Measurements from ENCODE around the gene PRKCB.

Gene PRKCB

DNA sequence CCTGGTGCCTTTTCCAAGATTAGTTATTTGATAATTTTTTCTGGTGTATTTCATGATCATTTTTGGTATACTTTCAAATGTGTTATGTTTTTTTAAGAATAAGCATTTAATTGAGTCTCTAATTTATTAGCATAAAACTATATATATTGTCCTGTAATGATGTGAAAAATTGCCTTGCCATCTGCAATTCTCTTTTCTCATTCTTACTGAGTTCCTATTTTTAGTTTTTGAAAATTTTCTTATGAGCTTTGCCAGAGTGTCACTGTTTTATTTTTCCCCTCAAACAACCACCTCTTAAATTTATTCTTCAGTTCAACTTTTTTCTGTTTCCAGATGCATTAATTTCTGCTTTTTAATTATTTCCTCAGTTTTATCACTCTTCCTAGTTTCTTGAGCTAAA, 59.3 kb downstream of the PRKCB start:
- H3K9me3 ChIP-seq (ENCODE audit: control insufficient read depth, insufficient read depth, low read length) = no peaks in the 10 kb centered on the region
- H3K4me1 ChIP-seq (ENCODE audit: insufficient read depth, low read length) = no peaks in the 10 kb centered on the region
- H3K9ac ChIP-seq (ENCODE audit: low read depth, low read length) = no peak overlapping the region
- no peaks in the 10 kb centered on the region for H3K36me3 ChIP-seq (ENCODE audit: insufficient read depth, low read length)

DNA sequence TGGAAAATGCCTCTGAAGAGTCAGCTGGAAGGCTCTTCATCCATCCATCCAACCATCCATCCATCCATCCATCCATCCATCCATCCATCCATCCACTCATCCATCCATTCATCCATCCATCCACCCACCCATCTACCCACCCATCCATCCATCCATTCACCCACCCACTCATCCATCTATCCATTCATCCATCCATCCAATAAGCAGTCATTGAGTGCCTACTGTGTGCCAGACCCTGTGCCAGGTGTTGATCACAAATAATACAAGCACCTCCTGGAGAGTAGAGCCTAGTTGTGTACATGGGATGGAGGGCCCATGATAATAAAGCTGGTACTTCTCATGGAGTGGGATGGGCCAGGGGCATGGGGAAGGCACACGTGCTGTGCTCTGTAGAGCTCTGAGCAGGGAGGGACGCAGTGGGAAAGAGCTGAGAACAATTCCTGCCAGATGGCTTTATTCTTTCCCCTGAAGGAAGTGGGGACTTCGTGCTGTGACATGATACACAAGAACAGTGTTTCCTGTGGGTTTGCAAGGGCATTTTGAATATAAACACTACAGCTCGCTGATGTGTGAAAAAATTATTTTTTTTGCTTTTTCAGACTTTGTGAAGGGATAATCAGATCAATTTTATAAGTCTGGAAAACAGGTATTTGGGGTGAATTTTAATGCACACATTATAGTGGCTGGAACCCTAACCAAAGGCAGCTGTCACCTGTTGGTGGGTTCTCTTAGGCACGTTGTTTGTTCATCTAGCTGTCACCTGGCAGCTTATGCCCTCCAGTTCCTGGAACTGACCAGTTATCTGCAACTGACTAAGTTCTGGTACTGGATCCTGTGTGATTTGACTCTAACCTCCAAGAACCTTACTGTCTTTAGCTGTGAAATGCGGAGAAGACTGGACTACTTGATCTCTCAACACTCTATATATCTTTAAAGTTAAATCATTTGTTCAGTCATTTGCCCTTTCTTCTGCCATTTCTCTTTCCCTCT, 61.3 kb downstream of the PRKCB start:
- Histone ChIP-seq H3K9me3 (ENCODE audit: control insufficient read depth, insufficient read depth, low read length) (no peaks in the 10 kb centered on the region), H3K4me1 (ENCODE audit: insufficient read depth, low read length) (peaks cover 12% of the 10 kb centered on the region), H3K36me3 (ENCODE audit: insufficient read depth, low read length) (no peaks in the 10 kb centered on the region), H3K9ac (ENCODE audit: low read depth, low read length) (no peak overlapping the region)

DNA sequence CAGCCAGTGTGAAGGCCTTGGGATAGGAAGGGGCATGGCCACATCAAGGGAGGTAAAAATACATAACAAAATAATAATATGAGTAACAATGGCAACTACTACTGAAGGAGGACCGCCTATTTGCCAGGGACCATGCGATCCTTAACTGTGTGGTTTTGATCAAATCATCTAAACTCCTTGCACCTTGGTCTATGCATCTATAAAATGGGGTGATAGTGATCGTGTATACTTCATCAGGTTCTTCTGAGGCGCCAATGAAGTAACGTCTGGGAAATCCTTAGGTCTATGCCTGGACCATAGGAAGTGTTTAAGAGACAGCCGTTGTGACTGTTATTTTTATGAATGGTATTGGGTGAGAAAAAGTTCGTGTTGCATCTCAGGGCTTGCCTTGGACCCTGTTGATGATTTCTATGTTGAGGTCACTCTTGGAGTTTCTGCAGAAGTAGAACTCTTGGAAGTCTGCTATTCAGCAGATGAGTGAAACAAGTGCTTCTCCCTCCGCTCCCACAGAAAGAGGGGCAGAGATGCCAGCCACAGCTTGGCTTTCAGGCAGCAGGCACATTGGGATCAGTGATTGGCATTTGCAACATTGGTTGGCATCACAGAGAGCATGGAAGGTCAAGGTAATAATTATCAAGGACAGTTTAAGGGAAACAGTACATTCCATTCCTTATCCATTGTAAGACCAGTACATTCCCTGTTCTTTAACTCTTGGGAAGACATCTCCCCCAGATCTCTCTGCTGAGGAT, 63.1 kb downstream of the PRKCB start:
- peaks cover 12% of the 10 kb centered on the region for H3K4me1 ChIP-seq (ENCODE audit: insufficient read depth, low read length)
- H3K36me3 ChIP-seq (ENCODE audit: insufficient read depth, low read length) = no peaks in the 10 kb centered on the region
- H3K9me3 ChIP-seq (ENCODE audit: control insufficient read depth, insufficient read depth, low read length) = no peaks in the 10 kb centered on the region
- no peak overlapping the region for H3K9ac ChIP-seq (ENCODE audit: low read depth, low read length)

DNA sequence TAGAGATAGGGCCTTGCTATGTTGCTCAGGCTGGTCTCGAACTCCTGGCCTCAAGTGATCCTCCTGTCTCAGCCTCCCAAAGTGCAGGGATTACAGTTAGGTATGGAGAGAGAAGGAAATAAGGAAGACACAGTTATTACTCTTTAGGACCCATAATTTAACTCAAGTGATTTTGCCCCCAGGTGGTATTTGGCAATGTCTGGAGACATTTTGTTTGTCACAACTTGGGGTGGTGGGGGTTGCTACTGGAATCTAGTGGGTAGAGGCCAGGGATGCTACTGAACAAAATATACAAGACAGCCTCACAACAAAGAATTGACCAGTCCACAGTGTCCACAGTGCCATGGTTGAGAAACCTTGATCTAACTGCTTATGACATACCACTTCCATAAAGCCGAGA, 64.1 kb downstream of the PRKCB start:
- no peaks in the 10 kb centered on the region for H3K9me3 ChIP-seq (ENCODE audit: control insufficient read depth, insufficient read depth, low read length)
- no peak overlapping the region for H3K9ac ChIP-seq (ENCODE audit: low read depth, low read length)
- H3K4me1 ChIP-seq (ENCODE audit: insufficient read depth, low read length) = peaks cover 16% of the 10 kb centered on the region
- no peaks in the 10 kb centered on the region for H3K36me3 ChIP-seq (ENCODE audit: insufficient read depth, low read length)

DNA sequence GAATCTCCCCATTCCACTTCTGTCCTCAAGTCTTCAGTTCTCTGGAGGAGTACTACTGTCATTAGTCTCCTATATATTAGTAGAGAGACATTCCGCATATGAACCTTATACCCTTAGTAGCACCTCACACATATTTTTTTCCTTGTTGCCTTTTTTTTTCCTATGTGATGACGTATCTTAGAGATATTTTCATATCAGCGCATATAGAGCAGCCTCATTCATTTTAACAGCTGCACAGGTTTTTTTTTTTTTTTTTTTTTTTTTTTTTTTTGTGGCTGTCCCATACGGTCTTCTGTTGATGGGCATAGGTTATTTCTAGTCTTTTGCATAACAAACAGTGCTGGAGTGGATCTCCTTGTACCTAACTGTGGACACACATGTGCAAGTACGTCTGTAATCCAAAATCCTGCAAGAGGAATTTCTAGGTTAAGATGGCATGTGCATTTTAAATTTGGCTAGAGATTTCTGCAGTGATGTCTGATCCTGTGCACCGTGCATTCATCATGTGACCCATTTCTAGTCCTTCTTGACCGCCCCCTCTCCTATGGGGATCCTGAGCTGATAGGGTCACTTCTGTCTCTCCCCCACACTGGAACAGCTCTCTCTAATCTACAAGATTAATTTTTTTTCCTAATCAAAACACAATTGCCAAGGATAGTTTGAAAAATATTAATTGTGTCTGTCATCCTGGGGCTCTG, 64.8 kb downstream of the PRKCB start:
- Histone ChIP-seq H3K4me1 (ENCODE audit: insufficient read depth, low read length) (peaks cover 22% of the 10 kb centered on the region), H3K36me3 (ENCODE audit: insufficient read depth, low read length) (no peaks in the 10 kb centered on the region), H3K9me3 (ENCODE audit: control insufficient read depth, insufficient read depth, low read length) (no peaks in the 10 kb centered on the region), H3K9ac (ENCODE audit: low read depth, low read length) (no peak overlapping the region)

DNA sequence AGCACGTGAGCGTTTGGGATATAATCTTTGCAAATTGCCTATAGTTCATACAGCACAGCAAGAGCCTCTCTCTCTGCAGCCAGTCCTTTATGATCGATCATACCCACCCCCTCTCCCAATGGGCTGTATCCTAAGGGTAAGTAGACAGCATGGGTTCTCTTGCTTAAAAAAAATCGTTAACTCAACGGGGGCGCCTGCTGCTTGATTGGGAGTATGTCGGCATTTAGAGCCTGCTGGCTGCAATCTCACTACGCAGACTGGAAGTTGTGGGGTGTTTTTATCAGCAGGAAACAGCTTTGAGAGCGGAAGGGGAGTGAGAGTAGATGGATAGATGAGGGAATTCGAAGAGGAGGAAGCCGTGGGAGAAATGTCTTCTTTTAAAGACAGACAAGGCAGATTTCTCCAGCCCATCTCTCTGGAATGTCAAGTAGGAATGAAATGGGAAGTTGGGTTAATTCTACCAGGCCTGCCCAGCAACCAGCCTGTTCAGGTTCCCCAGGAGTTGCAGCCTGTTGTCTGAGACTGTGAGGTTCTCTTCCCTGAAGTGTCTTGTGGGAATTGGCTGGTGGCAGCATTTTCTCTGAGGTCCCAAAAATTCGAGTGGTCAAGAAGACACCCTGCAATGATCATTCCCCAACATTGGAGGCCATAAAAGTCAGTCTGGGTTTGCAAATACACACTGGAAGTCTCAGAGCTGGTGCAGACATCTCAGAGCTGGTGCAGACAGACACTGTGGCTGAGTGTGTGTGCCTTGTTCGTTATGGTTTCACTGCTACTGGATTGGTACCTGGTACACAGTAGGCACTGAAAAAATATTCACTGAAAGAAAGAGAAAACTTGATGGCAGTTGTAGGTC, 65.6 kb downstream of the PRKCB start:
- Histone ChIP-seq H3K9ac (ENCODE audit: low read depth, low read length) (no peak overlapping the region), H3K36me3 (ENCODE audit: insufficient read depth, low read length) (no peaks in the 10 kb centered on the region), H3K9me3 (ENCODE audit: control insufficient read depth, insufficient read depth, low read length) (no peaks in the 10 kb centered on the region), H3K4me1 (ENCODE audit: insufficient read depth, low read length) (peaks cover 25% of the 10 kb centered on the region)

DNA sequence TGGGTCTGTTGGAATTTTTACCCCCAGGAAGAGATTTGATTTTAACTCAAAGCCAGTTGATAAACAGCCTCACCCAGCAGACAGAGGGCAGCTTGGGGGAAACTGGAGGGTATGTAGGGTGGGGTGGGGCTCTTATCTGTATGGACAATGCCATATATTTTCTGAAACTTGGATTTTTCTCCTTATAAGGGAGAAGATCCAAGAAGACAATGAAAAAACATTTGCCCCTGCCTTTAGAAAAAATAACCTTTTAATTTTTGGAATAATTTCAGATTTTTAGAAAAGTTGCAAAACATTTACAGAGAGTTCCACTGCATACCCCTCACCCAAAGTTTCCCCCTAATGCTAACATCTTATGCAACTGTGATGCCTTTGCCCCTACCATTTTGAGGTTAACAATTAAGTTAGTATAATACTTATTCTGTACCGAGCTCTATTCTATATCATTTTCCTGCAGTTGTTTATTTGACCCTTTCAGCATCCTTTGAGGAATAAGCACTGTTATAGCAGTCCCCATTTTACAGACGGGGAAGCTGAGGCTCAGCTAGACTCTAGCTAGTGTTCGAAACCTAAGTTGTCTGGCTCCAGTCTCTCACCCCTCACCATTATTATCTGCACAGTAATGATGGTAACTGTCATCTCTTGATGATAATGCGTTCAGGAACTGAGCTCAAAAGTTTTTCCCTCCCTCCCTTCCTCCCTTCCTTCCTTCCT, 66.4 kb downstream of the PRKCB start:
- no peak overlapping the region for H3K9ac ChIP-seq (ENCODE audit: low read depth, low read length)
- no peaks in the 10 kb centered on the region for H3K9me3 ChIP-seq (ENCODE audit: control insufficient read depth, insufficient read depth, low read length)
- peaks cover 25% of the 10 kb centered on the region for H3K4me1 ChIP-seq (ENCODE audit: insufficient read depth, low read length)
- H3K36me3 ChIP-seq (ENCODE audit: insufficient read depth, low read length) = no peaks in the 10 kb centered on the region

DNA sequence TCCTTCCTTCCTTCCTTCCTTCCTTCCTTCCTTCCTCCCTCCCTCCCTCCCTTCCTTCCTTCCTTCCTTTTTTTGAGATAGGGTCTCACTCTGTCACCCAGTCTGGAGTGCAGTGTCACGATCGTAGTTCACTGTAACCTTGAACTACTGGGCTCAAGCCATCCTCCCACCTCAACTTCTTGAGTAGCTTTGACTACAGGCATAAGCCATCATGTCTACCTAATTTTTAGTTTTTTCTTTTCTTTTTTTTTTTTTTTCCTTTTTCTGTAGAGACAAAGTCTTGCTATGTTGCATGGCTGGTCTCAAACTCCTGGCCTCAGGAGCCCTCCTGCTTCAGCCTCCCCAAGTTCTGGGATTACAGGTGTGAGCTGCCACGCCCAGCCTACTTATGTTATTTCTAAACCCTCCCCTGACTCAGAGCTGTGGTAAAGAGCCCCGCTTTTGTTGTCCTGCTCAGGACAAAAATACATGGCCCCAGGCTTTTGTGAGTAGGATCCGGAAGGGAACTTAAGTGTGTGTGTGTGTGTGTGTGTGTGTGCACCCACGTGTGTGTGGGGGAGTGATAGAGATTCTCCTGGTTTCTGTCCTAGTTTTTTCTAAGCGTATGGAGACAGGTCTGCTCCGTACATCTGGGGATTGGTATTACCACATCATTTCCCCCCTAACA, 67.1 kb downstream of the PRKCB start:
- H3K9me3 ChIP-seq (ENCODE audit: control insufficient read depth, insufficient read depth, low read length) = no peaks in the 10 kb centered on the region
- no peak overlapping the region for H3K9ac ChIP-seq (ENCODE audit: low read depth, low read length)
- peaks cover 25% of the 10 kb centered on the region for H3K4me1 ChIP-seq (ENCODE audit: insufficient read depth, low read length)
- no peaks in the 10 kb centered on the region for H3K36me3 ChIP-seq (ENCODE audit: insufficient read depth, low read length)

DNA sequence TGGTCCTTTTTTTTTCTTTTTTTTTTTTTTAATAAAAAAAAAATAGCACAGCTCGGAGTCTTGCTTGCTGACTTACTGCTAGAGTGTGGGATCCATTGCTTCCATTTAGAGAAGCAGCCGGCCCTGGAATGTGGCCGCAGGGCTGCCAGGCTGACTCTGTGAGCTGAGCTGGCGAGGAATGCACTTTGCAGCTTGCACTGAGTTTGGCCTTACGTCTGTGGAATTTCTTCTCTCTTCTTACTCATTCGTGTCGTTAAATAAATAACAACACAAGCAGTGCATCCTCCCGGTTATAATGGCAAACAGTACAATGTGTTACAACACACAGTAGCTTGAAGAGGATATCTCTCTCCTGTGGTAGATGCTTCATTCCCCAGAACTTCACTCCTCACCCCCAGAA, 69.2 kb downstream of the PRKCB start:
- Histone ChIP-seq H3K4me1 (ENCODE audit: insufficient read depth, low read length) (peaks cover 25% of the 10 kb centered on the region), H3K9me3 (ENCODE audit: control insufficient read depth, insufficient read depth, low read length) (no peaks in the 10 kb centered on the region), H3K36me3 (ENCODE audit: insufficient read depth, low read length) (no peaks in the 10 kb centered on the region), H3K9ac (ENCODE audit: low read depth, low read length) (no peak overlapping the region)

DNA sequence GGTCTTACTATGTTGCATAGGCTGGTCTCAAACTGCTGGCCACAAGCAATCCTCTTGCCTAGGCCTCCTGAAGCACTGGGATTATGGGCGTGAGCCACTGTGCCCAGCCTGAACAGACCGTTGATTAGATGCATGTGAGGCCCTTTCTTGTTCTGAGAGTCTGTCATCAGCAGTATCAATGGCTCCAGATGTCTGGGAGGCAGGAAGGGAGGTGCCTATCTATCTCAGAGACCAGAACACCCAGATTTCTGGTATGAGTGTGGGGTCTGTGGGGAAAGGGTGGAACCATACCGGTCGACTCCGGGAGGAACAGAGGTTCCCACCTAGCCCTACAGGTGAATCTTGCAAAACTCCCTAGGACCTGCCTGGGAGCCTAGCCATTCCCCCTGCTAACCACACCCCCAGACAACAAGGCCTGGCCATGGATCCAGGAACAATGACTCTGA, 71.7 kb downstream of the PRKCB start:
- no peak overlapping the region for H3K9ac ChIP-seq (ENCODE audit: low read depth, low read length)
- no peaks in the 10 kb centered on the region for H3K36me3 ChIP-seq (ENCODE audit: insufficient read depth, low read length)
- H3K4me1 ChIP-seq (ENCODE audit: insufficient read depth, low read length) = peaks cover 14% of the 10 kb centered on the region
- no peaks in the 10 kb centered on the region for H3K9me3 ChIP-seq (ENCODE audit: control insufficient read depth, insufficient read depth, low read length)

DNA sequence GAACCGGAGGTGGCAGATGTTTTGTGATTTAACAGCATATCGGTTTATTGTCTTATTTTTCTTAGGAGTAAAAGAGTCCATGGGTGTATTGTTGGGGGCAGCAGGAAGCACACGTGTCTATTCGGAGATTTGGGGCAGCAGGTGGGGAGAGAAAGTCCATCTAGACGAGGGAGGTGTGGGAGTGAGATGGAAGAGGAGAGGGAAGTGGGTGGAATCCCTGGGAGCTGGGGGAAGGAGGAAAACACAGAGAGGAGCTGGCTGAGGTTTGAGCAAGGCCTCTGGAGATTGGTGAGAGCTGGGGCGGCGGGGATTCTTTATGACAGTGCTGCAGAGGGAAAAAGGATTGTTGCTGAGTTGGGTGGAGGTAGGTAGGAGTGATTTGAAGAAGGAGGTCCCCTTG, 72.1 kb downstream of the PRKCB start:
- Histone ChIP-seq H3K4me1 (ENCODE audit: insufficient read depth, low read length) (peaks cover 14% of the 10 kb centered on the region), H3K9me3 (ENCODE audit: control insufficient read depth, insufficient read depth, low read length) (no peaks in the 10 kb centered on the region), H3K36me3 (ENCODE audit: insufficient read depth, low read length) (no peaks in the 10 kb centered on the region), H3K9ac (ENCODE audit: low read depth, low read length) (no peak overlapping the region)

DNA sequence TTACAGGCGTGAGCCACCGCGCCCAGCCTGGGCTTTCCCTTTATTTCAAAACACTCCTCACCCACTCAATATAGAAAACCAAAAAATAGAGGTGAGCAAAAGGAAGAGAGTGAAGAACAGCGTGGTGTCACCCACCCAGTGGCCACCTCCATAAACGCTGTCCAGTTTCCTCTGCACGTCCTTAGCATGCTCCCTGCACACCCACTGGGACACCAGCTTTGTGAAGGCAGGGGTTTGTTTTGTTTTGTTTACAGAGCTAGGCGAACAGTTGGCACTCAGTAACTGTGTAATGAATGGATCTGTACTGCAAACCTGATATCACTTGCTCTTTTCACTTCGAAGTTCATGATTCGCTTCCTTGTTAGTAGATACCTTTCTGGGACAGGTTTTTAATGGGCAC, 73.0 kb downstream of the PRKCB start:
- H3K9ac ChIP-seq (ENCODE audit: low read depth, low read length) = no peak overlapping the region
- peaks cover 14% of the 10 kb centered on the region for H3K4me1 ChIP-seq (ENCODE audit: insufficient read depth, low read length)

More for the DNA sequence above, 73.0 kb downstream of the PRKCB start:
- no peaks in the 10 kb centered on the region for H3K9me3 ChIP-seq (ENCODE audit: control insufficient read depth, insufficient read depth, low read length)
- H3K36me3 ChIP-seq (ENCODE audit: insufficient read depth, low read length) = no peaks in the 10 kb centered on the region

Data from ES-I3 (cell line).